Ishikawa (cell line): Measurements from ENCODE around the gene IL17RD.

Source experiments
- CEBPB ChIP-seq: IDR thresholded peaks from 2 replicates; pipeline ENCODE4 v1.6.1; 2012
- CREB1 ChIP-seq: IDR thresholded peaks from 2 replicates; pipeline ENCODE4 v1.6.1; 2012; ENCODE audit warnings: low read depth
- EGR1 ChIP-seq: IDR thresholded peaks from 2 replicates; pipeline ENCODE4 v1.6.1; 2012
- EP300 ChIP-seq: IDR thresholded peaks from 2 replicates; pipeline ENCODE4 v1.6.1; 2012; ENCODE audit warnings: borderline replicate concordance
- FOXM1 ChIP-seq: IDR thresholded peaks from 2 replicates; pipeline ENCODE4 v1.6.1; 2012; ENCODE audit warnings: low read depth, borderline replicate concordance
- MAX ChIP-seq: IDR thresholded peaks from 2 replicates; pipeline ENCODE4 v1.6.1; 2012
- NFIC ChIP-seq: IDR thresholded peaks from 2 replicates; pipeline ENCODE4 v1.6.1; 2012
- RAD21 ChIP-seq: IDR thresholded peaks from 2 replicates; pipeline ENCODE4 v1.6.1; 2012; ENCODE audit warnings: low read depth
- REST ChIP-seq: IDR thresholded peaks from 2 replicates; pipeline ENCODE4 v1.6.1; 2012; ENCODE audit warnings: low read depth, mild to moderate bottlenecking
- TAF1 ChIP-seq: IDR thresholded peaks from 2 replicates; pipeline ENCODE4 v1.6.1; 2012; ENCODE audit warnings: low read depth, mild to moderate bottlenecking
- TCF12 ChIP-seq: IDR thresholded peaks from 2 replicates; pipeline ENCODE4 v1.6.1; 2012; ENCODE audit warnings: low read depth
- TEAD4 ChIP-seq: IDR thresholded peaks from 2 replicates; pipeline ENCODE4 v1.6.1; 2012
- USF1 ChIP-seq: IDR thresholded peaks from 2 replicates; pipeline ENCODE4 v1.6.1; 2012
- YY1 ChIP-seq: IDR thresholded peaks from 2 replicates; pipeline ENCODE4 v1.6.1; 2012; ENCODE audit warnings: low read depth
- ZBTB7A ChIP-seq: IDR thresholded peaks from 2 replicates; pipeline ENCODE4 v1.6.1; 2012; ENCODE audit warnings: low read depth

IL17RD gene

GRCh38 chr3:57154470-57155309 lies 10.5 kb downstream of the IL17RD start:
- no peak for TF ChIP-seq FOXM1
- no peak for TF ChIP-seq REST
- no peak for TF ChIP-seq NFIC
- TF ChIP-seq CREB1 = no peak
- no peak for TF ChIP-seq MAX
- TF ChIP-seq ZBTB7A = no peak
- TF ChIP-seq TCF12 = no peak
- TF ChIP-seq CEBPB = no peak
- no peak for TF ChIP-seq EP300
- no peak for TF ChIP-seq USF1
- no peak for TF ChIP-seq EGR1
- no peak for TF ChIP-seq RAD21
- no peak for TF ChIP-seq TAF1
- no peak for TF ChIP-seq TEAD4
- no peak for TF ChIP-seq YY1

GRCh38 chr3:57152151-57153143 lies 12.7 kb downstream of the IL17RD start:
- TF ChIP-seq TAF1 (no peak), EGR1 (no peak), TCF12 (no peak), YY1 (no peak), FOXM1 (no peak), MAX (no peak), NFIC (no peak), CEBPB (no peak), CREB1 (no peak), EP300 (no peak), USF1 (no peak), TEAD4 (no peak), RAD21 (no peak), REST (no peak), ZBTB7A (no peak)

GRCh38 chr3:57151749-57152148 lies 13.4 kb downstream of the IL17RD start:
- TF ChIP-seq NFIC = no peak
- TF ChIP-seq CREB1 = no peak

- no peak for TF ChIP-seq NFIC
These were observed 14.1 kb downstream of the IL17RD start for GRCh38 chr3:57151021-57151449.

GRCh38 chr3:57150113-57150581 lies 15.0 kb downstream of the IL17RD start:
- no peak for TF ChIP-seq YY1
- no peak for TF ChIP-seq CEBPB
- TF ChIP-seq RAD21 = no peak
- TF ChIP-seq FOXM1 = no peak
- TF ChIP-seq CREB1 = no peak
- TF ChIP-seq NFIC = no peak
- no peak for TF ChIP-seq TAF1
- no peak for TF ChIP-seq MAX
- no peak for TF ChIP-seq USF1
- TF ChIP-seq REST = no peak
- no peak for TF ChIP-seq TCF12
- TF ChIP-seq EP300 = no peak
- TF ChIP-seq TEAD4 = no peak
- no peak for TF ChIP-seq EGR1
- TF ChIP-seq ZBTB7A = no peak
